Activated gamma-delta T cell treated with anti-CD3 and anti-CD28 coated beads, Interleukin-2, amount 50 U/mL, for 16 hours (primary cell): ENCODE results near the gene TNIP1.

Experiments
- DNase-seq: peaks from one replicate; pipeline ENCODE4 v3.0.0-alpha.2; 2020; ENCODE audit warnings: low read depth

The TNIP1 gene

GRCh38 chr5:150999704-151000442, 81.0 kb downstream of the TNIP1 start:
- DNase-seq, result no peak

- DNase-seq, result no peak
These were observed 86.9 kb downstream of the TNIP1 start for GRCh38 chr5:150993826-150994412.

- DNase-seq, result no peak
These were observed 87.4 kb downstream of the TNIP1 start for GRCh38 chr5:150993422-150993821.

- no peak for DNase-seq
These were observed 88.1 kb downstream of the TNIP1 start for GRCh38 chr5:150992705-150993104.

GRCh38 chr5:150989695-150990094, 91.1 kb downstream of the TNIP1 start:
- no peak for DNase-seq

- DNase-seq, result no peak
These were observed 93.1 kb downstream of the TNIP1 start for GRCh38 chr5:150987746-150988145.
